Stimulated activated CD4-positive, alpha-beta T cell treated with anti-CD3 and anti-CD28 coated beads, Interleukin-12 subunit alpha, Interleukin-12 subunit beta, amount 100 ng/mL, for 24 hours (primary cell): Measurements from ENCODE around the gene SLC7A9.

Experiments
- DNase-seq, 2 experiments: peaks; one replicate each; pipeline ENCODE4 v3.0.0-alpha.2; 2020; ENCODE audit warnings: low read depth in 2 of 2

The SLC7A9 gene

GRCh38 chr19:32828643-32829344, 40.8 kb downstream of the SLC7A9 start:
- DNase-seq, result no peak

DNA sequence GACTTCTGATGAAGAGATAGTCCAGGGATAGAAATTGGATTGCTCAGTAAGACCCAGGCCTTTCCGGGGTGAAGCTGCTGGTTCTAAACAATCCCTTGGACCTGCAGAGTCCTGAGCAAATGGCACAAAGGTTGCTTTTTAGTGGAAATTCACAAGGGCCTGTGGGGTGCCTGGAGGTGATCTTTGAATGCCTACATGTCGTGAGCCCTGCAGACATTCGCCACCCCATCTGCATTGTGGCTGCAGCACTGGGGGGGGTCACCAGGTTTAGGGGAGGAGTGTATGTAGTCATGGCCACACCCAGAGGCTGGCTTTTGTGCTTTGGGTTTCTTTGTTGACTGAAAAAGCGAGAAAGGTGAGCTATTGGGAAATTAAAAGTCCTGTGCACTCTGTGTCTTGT, 41.4 kb downstream of the SLC7A9 start:
- no peak for DNase-seq

DNA sequence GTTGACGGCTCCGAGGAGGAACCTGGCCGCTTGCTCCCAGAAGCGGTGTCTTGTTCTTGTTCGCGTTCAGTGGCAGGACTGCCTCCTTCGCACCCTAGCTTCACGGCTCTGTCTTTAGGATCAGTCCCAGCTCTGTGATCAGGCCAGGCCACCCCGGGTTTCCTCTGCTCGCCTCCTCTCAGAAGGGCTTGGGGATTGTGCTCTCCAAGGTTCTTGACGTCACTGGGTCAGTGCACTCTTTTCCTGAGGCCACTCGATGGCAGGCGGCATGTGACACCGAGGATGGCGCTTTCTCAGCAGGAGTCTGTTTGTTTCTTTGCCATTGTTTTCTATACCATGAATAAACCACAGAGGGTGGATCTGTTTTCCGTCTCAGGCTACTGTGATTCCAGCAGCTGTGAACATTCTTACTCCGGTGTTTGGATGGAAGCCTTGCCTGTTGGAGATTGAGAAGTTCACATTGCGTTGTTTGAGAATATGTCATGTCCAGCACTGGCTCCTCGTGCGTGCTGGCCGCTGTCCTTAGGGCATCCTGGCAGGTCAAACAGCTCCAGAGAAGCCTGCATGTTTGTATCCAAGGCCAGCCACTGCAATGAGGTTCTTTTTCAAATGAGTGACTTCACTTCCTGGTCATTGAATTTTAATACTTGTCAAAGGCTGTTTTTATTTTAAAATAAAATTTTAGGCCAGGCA, 44.5 kb downstream of the SLC7A9 start:
- DNase-seq, result no peak

DNA sequence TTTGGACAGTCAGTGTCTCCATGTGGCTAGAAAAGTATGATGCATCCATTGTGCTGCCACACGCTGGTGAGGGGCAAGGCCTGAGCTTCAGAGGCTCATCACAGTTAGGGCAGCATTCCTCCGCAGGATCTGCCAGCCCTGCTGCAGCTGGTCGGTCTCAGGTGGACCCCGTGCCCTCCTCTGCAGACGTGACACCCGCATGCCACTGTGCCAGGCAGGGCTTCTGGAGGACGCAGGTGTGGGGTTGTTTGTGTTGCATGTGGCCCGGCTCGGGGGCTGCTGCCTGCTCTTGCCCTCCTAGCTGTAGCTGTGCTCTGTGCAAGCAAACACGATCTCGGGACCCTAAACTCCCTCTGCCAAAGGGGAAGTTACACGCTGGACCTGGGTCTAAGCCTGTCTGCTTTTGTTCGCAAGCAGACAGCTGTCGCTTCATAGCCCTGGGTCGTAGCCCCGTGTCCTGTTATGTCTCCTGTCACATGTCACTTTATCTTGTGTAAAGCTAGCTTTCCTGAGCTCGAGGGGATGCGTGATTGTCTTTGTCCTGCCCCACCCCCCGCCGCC, 45.3 kb downstream of the SLC7A9 start:
- DNase-seq, result no peak

GRCh38 chr19:32823747-32824102, 45.8 kb downstream of the SLC7A9 start:
- DNase-seq, result no peak

DNA sequence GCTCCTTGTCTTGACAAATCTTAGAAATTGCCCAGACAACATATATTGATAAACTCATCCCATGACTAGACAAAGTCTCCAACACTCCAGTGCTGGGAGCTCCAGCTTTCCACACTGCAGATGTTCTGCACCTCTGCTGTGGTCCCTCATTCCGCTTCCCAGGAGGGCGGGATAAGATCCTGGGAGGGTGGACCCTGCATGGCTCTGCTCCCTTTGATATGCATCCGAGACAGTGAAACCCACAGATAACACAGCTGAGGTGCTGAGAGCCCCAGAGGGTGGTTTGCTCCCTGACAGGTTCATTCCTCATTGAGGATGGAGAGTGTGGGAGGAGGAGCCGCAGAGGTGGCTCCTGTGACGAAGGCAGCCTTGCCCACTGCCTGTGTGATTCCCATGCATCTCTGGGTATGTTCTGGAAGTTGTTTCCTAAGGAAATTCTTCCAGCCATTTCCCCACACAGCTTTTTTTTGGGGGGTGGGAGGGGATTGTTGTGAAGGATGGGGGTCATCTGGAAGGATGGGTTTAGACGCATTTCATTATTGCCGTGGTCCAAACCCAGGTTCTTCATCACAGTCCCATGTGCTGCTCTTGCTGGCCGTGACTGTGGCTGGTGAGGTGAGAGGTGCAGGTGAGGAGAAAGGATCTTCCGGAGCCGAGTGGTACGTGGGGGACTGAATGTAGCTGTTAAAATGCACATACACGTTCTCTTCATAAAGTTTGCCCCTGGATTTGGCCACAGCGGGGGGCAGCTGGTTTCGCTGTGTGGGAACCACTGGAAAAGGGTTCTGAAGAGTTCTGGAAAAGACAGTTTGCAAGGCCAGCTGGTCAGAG, 46.4 kb downstream of the SLC7A9 start:
- DNase-seq, result no peak

- no peak for DNase-seq
These were observed 49.9 kb downstream of the SLC7A9 start for GRCh38 chr19:32819419-32820400.

GRCh38 chr19:32818536-32818935, 51.0 kb downstream of the SLC7A9 start:
- no peak for DNase-seq

DNA sequence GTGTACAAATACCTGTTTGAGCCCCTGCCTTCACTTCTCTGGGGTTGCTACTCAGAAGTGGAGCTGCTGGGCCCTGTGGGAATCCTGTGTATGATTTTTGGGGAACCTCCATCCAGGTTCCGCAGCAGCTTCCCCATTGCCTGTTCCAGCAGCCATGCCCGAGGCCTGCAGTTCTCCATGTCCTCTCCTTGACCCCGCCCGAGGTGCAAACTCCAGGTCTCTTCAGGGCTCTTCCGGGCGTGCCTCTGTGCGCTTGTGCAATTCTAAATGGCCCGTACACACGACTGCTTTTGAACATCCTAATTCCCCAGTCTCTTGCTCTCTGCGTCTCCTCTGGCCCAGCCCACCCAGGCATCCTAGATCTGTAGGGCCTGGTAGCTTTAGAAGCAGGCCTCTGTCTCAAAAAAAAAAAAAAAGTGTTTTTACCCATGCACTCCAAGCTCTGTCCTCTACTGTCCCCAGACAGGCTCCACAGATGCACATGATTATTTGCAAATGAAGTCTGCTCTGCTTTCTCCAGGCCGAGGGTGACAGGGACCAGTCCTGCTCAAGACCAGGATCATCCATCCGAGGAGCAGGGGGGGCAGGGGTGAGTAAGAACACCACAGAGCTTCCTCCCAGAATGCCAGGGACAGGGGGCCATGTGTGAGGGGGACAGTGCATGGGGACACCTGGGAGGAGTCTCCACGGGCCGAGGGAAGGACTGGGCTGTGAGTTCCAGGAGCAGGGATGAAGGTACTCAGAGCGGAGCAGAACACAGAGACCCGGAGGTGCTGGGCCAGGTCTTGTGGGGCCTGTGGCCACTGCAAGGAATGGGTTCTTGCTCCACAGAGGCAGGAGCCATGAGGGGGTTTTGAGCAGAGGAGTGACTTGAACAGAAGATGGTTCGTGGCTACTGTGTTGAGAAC, 51.7 kb downstream of the SLC7A9 start:
- no peak for DNase-seq

DNA sequence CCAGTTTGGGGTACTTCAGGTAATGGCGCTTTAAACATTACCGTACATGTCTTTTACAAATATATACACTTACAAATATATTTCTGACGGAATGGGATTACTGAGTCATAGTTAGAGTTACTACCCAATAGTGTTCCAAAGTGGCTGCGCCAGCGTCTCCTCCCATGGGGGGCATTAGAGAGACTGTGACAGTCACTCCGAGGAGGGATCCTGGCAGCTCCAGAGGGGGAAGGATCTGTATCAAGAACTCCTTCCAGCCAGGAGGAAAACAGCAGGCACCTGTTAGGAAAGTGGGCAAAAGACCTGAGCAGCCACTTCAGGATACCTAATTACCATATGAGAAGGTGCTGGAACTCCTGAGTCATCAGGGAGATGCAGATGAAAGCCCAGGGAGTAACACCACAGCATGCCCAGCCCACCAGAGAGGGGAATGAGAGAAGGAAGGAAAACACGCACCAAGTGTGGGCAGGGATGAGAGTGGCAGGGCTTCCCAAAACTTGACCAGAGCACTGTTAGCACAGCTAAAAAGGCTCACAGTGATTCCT, 52.9 kb downstream of the SLC7A9 start:
- DNase-seq, result no peak

DNA sequence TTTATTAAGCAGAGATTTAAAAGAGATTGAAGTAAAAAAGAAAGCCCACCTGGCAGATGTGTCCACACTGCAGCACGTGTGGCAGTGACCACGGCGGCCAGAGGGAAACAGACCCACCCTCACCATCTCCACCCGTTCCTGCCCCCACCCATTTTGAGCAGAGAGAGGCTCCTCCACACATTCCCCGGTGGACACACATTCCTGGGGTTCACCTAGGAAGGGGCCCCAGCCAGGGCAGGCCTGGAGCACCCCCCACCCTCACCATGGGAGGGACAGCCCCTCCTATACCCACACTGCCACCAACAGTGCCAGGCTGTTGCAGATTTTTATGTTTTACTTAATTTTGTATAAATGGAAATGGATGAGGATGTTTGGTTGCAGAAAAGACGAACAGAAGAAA, 54.9 kb downstream of the SLC7A9 start:
- DNase-seq, result no peak

- DNase-seq, result no peak
These were observed 55.6 kb downstream of the SLC7A9 start for GRCh38 chr19:32813862-32814425.

GRCh38 chr19:32812571-32812970, 57.0 kb downstream of the SLC7A9 start:
- no peak for DNase-seq

DNA sequence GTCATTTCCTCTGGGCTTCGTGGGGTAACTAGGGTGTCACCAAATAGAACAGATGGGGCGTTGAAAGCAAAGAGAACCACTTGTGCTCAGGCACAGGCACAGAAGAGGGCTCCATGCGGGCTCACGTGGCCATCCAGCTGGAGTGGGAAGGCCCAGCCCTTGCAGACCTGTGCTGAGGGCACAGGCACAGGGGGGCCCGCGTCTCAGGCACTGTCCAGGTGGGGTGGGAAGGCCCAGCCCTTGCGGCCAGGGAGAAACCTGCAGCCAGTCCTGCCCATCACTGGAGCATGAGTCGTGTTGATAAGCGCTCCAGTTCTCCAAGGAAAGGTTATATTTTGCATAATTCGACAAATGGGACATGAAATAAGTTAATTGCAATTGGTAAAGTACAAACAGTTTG, 57.5 kb downstream of the SLC7A9 start:
- no peak for DNase-seq

DNA sequence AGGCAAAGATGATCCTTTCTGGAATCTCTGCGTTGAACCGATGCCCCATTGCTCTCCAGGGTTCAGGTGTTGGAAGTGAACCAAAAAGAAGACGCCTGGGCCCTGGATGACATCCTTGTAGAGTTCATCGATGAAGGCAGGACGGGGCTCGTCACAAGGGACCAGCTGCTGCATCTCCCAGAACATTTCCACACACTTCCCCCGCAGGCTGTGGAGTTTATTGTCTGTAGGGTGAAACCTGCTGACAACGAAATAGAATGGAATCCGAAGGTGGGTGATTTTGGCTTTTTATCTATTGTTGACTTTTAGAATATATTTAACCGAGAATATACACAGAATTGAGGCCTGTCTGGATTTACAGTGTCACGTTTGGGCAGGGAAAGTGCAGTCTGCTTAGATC, 58.4 kb downstream of the SLC7A9 start:
- DNase-seq, result no peak

- DNase-seq, result no peak
These were observed 59.1 kb downstream of the SLC7A9 start for GRCh38 chr19:32810452-32810851.

GRCh38 chr19:32809754-32810153, 59.8 kb downstream of the SLC7A9 start:
- no peak for DNase-seq

- DNase-seq, result no peak
These were observed 60.3 kb downstream of the SLC7A9 start for GRCh38 chr19:32809254-32809653.

DNA sequence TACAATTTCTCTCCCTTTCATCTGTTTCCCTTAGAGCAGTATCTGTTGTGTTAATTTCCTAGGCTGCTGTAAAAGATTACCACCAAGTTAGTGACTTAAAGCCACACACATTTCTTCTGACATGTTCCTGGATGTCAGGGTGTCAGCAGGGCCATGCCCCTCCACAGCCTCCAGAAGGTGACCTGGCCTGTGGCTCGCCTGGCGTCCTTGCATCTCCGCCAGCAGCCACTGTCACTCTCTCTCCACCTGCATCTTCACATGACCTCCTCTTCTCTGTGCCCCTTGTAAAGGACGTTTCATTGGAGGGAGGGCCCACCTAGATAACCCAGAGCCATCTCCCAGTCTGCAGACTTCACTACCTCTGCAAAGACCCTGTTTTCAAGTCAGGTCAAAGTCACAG, 61.3 kb downstream of the SLC7A9 start:
- no peak for DNase-seq

- DNase-seq, result no peak
These were observed 66.7 kb downstream of the SLC7A9 start for GRCh38 chr19:32802840-32803239.
